Middle frontal gyrus (tissue), 1 donor: Measurements from ENCODE around the gene GTF2B.
A peak's percentile ranks its signal among the peaks of the same experiment; 100 is the strongest.
"Not testable (repeated sequence)": the region's sequence is repeated elsewhere in the genome, so short reads cannot be mapped to it uniquely, and the experiment has no call there.

Experiments used
- DNase-seq: peaks from one replicate; pipeline ENCODE4 v3.0.0-alpha.2; 2015; ENCODE audit warnings: low spot score; ENCODE audit errors: extremely low spot score

GTF2B gene, protein sequence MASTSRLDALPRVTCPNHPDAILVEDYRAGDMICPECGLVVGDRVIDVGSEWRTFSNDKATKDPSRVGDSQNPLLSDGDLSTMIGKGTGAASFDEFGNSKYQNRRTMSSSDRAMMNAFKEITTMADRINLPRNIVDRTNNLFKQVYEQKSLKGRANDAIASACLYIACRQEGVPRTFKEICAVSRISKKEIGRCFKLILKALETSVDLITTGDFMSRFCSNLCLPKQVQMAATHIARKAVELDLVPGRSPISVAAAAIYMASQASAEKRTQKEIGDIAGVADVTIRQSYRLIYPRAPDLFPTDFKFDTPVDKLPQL

DNA sequence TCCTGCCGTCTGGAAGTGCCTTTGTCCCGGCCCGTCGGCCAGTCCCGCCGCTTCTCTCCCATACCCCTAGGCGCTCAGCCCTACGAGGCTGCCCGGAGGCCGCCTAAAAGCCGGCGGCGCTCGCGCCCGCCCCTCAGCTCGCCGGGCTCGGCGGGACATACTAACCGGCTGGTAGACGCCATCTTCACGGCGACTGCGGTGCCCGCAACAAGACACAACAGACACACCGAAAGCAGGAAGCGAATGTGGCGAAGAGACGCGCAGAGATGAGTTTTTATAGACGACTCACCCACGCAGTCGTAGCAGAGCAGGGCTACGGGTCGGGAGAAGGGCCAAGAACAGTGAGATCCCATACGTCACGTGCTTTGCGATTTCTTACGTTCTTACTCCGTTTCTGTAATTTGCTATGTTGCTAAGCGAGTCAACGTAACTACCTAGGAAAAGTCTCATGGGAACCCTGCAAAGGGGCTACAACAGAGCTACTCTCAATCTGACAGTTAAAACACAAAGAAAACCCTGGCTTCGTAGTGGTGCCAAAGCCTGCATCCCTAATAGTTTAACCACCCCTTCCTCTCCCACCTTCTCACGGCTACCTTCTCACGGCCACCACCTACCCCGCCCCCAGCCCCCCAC lies at the start of gene GTF2B:
TSS of gene GTF2B (minus strand) at position 250 of the 633 bp plus-strand sequence. CDS start at position 182, 68 bp downstream.
- DNase-seq, result peak; percentile 88

DNA sequence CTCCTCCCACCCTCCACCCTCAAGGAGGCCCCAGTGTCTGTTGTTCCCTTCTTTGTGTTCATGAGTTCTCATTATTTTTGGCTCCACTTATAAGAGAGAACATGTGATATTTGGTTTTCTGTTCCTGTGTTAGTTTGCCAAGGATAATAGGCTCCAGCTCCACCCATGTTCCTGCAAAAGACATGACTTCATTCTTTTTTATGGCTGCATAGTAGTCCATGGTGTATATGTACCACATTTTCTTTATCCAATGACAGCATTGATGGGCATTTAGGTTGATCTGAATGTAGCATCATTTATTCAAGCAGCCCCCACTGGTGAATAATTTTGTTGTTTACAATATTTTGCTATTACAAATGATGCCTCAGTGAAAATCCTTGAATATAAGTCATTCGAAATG lies 47.2 kb upstream of the GTF2B start:
- DNase-seq, result not testable (repeated sequence)

DNA sequence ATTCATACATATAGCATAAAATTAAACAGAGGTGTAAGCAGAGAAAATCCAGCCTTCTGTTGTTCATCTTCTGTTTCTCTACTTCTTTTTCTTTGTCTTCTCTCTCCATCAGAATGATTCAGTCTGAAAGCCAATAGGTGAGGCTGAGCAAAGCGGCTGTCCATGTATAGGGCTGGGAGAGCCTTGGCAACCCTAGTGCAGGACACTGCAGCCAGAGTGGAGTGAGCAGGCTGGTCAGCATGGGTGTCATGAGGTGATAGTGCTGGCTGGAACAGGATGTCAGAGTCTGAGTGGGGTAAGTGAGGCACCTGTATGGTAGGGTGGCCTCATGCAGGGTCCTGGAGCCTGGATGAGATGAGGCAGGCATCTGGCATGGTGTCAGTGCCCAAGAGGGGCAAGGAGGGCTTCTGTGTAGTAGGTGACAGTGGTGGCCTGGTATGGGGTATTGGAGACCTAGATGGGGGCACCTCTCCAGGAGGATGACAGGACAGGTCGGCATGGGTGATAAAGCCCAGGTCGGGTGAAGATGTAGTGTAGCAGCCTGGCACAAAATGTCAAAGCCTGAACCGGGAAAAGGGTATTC lies 45.5 kb upstream of the GTF2B start:
- no peak for DNase-seq

DNA sequence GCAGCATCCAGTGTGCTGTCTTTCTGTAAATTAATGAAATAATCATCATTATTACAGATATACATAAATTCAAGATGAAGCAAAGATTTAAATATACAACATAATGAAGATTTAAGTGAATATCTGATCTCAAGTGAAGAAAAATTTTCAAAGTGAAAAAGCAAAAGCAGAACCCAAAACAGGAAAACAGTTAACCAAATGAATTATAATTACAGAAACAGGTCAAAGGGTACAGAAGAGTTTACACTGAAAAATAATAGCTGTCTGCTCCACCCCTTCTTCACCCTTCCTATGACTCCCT lies 44.8 kb upstream of the GTF2B start:
- no peak for DNase-seq

DNA sequence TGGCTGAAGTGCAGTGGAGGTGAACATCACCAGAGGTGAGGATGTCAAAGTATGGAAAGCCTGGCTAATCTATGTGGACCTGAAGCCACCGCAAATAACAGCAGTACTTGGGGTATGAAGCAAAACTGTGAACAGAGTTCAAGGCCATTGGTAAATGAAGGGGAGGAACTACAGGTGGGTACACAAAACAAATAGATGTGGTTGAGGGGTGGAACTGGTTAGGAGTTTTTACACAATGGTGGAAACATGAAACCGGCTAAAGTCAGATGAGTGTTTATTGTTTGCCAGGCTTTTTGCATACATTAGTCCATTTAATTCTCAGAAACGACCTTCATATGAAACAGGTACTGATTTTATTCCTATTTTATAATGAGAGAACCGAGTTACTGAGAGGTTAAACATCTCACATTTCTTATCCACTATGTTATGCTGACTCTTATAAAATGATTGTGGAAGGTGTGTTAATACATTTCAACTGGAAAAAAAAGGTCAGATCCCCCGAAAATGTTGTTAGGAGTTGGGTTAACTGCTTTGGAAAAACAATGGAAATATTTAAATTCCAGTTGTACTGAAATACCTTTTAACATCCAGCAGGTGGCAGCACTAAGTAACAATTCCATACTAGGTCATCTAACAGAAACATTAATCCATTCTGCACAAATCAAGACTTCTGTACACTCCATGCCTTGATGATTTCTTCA lies 44.3 kb upstream of the GTF2B start:
- no peak for DNase-seq

DNA sequence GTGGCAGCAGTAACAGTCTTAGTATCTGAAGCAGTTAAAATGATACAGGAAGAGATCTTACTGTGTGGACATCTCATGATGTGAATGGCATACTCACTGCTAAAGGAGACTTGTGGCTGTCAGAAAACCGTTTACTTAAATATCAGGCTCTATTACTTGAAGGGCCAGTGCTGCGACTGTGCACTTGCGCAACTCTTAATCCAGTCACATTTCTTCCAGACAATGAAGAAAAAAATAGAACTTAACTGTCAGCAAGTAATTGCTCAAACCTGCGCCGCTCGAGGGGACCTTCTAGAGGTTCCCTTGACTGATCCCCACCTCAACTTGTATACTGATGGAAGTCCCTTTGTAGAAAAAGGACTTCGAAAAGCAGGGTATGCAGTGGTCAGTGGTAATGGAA lies 38.8 kb upstream of the GTF2B start:
- DNase-seq, result not testable (repeated sequence)

DNA sequence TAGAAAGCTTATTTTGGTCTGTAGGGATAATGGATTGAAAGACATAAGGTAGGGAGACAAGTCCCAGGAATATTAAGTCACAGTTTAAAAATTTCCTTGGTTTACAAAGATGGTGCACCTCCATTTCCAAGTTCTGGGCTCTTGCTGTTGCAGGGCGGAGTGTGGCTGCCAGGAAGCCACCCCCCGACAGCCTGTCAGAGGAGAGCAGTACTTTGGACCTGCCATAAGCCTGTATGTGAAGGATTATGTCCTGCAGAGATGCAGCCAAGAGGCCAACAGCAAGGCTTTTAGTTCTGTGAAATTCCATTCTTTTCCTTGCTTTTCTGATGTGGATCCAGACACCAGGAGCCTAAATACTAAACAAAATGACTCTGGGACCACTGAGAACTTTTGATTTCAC lies 31.9 kb upstream of the GTF2B start:
- no peak for DNase-seq

DNA sequence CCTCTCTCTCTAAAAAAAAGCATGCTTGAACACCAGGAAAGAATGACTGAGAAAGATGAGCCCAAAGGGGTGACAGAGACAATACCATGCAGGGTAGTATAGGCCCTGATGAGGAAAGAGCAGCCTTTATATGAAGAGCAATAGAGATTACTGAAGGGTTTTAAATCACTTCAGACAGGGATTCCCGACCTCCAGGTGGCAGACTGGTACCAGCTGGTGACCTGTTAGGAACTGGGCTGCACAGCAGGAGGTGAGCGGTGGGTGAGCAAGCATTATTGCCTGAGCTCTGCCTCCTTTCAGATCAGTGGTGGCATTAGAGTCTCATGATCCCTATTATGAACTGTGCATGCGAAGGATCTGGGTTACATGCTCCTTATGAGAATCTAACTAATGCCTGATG lies 30.8 kb upstream of the GTF2B start:
- DNase-seq, result no peak

DNA sequence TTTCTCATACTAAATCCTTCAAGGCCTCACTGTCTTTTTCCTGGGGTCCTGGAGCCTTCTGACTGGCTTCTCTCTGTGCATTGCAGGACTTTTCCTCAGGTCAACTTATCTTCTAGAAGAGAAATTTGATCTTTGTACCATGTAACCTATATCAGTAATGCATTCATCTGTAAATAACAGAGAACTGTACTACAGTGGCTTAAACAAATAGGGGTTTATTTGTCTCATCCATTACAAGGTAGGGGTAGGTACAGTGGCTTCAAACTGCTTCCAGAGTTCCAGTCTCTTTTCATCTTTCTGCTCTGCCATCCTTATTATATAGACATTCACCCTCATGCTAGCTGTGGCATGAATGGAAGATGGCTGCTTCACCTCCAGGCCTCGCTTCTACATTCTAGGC lies 29.5 kb upstream of the GTF2B start:
- DNase-seq, result no peak

DNA sequence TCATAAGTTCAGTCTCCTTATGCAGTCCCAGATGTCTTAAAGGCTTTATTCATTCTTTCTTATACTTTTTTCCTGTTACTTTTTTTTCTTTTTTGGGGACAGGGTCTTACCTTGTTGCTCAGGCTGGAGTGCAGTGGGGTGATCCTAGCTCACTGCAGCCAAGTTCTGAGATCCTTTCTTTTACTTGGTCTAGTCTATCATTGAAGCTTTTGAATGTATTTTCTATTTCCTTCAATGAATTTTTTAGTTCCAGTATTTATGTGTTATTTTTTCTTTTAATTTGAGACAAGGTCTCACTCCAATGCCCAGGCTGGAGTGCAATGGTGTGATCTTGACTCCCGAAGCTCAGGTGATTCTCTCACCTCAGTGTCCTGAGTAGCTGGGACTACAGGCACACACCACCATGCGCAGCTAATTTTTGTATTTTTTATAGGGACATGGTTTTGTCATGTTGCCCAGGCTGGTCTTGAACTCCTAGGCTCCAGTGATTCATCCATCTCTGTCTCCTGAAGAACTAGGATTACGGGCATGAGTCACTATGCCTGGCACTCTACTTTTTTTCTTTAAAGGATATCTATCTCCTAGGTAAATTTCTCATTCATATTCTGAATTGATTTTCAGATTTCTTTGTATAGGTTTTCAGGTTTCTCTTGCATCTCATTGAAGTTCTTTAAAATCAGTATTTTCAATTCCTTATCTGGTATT lies 26.1 kb upstream of the GTF2B start:
- no peak for DNase-seq

DNA sequence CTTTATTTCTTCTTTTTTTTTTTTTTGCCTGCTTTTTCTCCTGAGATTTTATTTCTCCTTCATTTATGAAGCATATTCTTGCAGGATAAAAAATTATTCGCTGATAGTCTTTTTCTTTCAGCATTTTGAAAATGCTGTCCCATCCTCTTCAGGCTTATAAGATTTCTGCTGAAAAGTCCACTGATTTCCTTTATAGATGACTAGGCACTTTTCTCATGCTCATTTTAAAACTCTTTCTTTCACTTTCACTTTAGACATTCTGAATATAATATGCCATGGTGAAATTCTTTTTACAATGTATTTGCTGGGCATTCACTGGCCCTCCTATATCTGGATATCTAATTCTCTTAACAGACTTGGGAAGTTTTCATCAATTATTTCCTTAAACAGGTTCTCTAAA lies 25.5 kb upstream of the GTF2B start:
- no peak for DNase-seq

DNA sequence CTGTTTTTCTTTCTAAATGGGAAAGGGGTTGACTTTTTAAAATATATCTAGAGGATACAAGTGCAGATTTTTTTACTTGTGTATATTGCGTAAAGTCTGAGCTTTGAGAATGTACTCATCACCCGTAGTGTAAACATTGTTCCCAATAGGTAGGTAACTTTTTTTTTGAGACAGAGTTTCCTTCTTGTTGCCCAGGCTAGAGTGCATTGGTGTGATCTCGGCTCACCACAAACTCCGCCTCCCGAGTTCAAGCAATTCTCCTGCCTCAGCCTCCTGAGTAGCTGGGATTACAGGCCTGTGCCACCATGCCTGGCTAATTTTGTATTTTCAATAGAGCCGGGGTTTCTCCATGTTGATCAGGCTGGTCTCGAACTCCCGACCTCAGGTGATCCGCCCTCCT lies 20.4 kb upstream of the GTF2B start:
- not testable (repeated sequence) for DNase-seq

DNA sequence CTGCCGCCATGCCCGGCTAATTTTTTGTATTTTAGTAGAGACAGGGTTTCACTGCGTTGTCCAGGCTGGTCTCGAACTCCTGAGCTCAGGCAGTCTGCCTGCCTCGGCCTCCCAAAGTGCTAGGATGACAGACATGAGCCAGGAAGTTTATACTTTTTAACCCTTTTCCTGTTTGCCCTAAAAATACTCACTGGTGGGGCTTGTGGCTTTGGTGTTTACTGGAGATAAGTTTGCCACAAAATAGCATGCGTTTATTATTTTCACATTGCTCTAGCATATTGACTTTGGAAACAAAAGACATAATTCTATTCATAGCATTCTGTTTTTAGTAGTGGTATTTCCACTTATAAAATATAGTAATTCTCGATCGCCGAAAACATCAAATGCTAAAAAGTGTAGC lies 19.8 kb upstream of the GTF2B start:
- DNase-seq, result no peak

DNA sequence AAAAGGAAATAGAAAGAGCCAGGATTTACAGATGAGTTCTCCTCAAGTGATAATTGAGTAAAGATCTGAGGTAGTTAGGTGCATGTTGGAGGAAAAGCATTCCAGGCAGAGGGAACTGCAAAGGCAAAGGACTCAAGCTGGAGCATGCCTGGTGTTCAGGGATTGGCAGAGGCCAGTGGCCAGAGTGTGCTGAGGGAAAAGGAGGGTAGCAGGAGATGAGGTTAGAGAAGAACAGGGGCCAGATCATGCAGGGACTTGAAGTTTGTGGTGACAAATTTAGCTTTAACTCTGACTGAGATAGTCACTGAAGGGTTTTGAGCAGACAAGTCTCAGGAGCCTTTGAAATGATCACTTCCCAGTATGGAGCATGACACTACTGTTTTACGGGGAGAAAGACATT lies 19.0 kb upstream of the GTF2B start:
- DNase-seq, result no peak

DNA sequence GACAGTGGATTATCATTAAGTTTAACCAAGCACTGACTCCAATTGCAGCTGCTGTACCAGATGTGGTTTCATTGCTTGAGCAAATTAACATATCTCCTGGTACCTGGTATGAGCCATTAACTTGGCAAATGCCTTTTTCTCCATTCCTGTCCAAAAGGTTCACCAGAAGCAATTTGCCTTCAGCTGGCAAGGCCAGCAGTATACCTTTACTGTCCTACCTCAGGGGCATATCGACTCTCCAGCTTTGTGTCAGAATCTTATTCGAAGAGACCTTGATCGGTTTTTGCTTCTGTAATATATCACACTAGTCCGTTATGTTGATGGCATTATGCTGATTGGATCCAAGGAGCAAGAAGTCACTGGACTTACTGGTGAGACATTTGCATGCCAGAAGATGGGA lies 9.5 kb upstream of the GTF2B start:
- no peak for DNase-seq

DNA sequence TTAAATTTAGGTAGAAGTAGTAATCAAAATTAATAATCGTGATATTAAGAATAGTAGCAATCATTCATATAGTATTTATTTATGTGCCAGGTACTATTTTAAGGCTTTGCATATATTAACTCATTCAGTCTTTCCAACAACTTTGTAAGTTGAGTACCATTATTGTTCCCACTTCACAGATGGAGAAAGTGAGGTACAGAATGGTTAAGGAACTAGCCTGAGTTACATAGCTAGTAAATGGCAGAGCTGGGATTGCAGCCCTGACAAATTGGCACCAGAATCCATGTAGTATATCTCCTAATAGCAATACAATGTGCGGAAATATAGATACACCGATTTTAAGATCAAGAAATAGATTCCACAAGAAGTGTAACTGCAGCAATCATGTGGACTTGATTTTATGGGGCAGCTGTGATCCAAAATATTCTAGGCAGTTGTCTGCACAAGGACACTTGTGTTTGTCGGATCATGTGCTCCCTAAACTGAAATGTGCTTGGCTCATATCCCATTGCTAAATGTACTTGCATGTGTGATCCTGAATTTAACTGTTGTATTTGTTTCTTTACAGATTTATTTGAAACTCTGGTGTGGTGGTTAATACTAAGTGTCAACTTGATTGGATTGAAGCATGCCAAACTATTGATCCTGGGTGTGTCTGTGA lies 5.8 kb upstream of the GTF2B start:
- no peak for DNase-seq

DNA sequence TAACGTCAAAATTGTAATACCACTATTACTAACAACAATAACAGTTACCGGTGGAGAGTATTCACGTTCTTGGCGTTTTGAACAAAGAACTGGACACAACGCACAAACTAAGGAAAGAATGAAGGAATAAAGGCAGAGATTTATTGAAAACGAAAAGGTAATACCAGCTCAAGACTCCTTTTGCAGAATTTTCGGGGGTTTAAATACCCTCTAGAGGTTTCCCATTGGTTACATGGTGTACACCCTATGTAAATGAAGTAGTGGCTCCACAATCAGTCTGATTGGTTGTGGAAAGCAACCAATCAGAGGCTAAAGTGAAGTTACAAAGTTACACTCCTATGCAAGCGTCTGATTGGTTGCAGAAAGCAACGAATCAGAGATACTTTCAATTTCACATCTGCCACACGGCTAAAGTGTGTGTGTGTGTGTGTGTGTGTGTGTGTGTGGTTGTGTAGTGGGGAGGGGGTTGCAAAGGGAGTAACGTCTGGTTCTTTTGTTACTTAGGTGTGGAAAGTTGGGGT lies 1.1 kb upstream of the GTF2B start:
- DNase-seq, result no peak

DNA sequence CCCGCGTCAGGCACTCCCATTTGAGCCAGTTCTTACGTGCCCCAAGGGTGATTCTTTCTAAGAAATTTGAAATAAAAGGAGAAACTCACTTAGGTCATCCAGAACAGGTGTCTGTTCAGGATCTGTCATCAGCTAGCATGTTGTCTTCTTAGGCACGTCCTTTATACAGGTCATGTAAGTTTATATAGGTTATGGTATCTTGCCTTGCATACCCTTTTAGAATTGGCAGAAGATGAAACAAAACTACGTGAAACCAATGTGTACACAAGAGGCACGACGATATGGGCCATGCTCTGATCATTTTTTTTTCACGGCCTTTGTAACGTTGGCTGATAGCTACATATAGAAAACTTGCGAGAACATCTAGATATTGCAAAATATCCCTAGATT lies 579 bp upstream of the GTF2B start:
- no peak for DNase-seq

DNA sequence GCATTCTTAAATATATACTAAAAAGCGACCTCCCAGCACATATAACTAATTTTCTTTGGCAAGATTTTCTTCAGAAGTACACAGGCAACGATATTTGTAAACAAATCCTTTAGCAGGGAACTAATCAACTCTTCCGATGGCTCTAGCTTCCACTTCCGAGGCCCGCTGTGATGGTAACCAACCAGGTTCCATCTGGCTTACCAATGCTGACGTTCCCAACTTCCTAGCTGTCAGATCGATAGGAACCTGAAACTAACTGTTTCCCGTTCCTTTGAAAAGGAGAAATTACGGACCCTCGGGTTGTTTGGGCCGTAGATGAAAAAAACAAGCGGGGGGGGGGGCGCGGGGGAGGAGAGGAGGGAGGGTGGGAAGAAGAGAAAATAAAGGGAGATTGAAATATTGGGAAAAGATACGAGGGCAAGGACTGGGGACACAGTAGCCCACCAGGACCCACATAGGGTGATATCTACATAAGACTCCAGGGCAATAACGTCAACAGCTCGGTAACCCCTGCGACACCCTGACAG lies 513 bp downstream of the GTF2B start:
- no peak for DNase-seq

DNA sequence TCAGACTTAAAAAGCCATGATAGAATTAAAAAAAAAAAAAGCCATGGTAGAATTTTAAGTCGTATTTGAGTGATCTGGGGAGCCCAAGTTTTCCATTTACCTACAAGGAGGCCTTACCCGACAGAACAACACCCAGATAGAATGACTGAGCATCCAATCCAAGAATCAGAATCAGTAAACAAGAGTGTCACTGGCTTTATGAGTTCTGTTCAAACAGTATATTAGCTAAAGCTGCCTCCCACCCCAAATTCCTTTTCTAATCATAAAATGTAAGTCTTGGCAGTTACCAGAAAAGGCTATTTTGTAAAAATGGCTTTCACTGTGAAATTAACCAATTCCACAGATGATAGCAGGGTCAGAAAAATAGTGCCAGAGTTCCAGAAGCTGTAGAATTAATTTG lies 1.2 kb downstream of the GTF2B start:
- no peak for DNase-seq

DNA sequence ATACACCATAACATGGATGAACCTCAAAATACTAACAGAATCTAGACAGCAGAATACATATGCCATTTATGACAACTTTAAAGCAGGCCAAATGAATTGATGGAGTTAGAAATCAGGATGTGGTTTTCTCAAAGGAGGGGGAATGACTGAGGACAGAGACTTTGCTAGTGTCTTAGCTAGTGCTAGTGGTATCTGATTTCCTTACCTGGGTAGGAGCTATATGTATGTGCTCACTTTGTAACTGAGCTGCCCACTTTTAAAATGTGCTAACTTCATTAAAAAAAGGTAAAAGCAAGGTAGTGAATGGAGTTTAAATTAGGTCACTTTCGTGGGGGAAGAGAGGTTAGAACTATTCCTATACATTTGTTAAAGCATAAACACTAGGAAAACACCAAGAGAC lies 2.6 kb downstream of the GTF2B start:
- DNase-seq, result no peak
